ENCODE data around the gene C1orf216.

DNA sequence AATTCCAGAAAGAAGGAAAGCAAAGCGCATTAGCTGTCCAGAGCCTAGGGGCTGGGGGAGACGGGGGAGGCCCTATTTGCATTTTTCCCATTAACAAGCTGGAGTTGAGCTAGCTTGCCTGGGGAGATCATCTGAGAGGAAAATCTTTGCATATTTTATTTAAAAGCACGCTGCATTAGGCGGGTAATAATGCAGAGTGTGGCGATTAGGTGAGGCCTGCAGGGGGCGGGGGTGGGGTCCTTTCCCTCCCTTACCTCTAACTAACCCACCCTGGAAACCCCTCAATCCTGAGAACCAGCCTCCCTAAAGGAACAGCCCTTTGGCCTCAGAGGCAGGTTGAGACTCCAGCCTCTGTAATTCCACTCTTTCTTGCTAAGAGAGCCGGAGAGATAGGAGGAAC, 16.2 kb downstream of the C1orf216 start:
- TF ChIP-seq, protein P1, sequence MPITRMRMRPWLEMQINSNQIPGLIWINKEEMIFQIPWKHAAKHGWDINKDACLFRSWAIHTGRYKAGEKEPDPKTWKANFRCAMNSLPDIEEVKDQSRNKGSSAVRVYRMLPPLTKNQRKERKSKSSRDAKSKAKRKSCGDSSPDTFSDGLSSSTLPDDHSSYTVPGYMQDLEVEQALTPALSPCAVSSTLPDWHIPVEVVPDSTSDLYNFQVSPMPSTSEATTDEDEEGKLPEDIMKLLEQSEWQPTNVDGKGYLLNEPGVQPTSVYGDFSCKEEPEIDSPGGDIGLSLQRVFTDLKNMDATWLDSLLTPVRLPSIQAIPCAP (CRISPR knock-in tag; IDR thresholded peaks at IDR 0.05): no peak
- TF ChIP-seq ZNF138 (CRISPR knock-in tag; conservative IDR thresholded peaks at IDR 0.05) (no peak), ZBTB21 (CRISPR knock-in tag; IDR thresholded peaks at IDR 0.05; ENCODE audit: borderline replicate concordance) (no peak)
- TF ChIP-seq, protein P2, sequence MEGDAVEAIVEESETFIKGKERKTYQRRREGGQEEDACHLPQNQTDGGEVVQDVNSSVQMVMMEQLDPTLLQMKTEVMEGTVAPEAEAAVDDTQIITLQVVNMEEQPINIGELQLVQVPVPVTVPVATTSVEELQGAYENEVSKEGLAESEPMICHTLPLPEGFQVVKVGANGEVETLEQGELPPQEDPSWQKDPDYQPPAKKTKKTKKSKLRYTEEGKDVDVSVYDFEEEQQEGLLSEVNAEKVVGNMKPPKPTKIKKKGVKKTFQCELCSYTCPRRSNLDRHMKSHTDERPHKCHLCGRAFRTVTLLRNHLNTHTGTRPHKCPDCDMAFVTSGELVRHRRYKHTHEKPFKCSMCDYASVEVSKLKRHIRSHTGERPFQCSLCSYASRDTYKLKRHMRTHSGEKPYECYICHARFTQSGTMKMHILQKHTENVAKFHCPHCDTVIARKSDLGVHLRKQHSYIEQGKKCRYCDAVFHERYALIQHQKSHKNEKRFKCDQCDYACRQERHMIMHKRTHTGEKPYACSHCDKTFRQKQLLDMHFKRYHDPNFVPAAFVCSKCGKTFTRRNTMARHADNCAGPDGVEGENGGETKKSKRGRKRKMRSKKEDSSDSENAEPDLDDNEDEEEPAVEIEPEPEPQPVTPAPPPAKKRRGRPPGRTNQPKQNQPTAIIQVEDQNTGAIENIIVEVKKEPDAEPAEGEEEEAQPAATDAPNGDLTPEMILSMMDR (IDR thresholded peaks at IDR 0.05): no peak
- TF ChIP-seq, protein P3, sequence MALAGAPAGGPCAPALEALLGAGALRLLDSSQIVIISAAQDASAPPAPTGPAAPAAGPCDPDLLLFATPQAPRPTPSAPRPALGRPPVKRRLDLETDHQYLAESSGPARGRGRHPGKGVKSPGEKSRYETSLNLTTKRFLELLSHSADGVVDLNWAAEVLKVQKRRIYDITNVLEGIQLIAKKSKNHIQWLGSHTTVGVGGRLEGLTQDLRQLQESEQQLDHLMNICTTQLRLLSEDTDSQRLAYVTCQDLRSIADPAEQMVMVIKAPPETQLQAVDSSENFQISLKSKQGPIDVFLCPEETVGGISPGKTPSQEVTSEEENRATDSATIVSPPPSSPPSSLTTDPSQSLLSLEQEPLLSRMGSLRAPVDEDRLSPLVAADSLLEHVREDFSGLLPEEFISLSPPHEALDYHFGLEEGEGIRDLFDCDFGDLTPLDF (CRISPR knock-in tag; IDR thresholded peaks at IDR 0.05): no peak
- TF ChIP-seq, protein P4, sequence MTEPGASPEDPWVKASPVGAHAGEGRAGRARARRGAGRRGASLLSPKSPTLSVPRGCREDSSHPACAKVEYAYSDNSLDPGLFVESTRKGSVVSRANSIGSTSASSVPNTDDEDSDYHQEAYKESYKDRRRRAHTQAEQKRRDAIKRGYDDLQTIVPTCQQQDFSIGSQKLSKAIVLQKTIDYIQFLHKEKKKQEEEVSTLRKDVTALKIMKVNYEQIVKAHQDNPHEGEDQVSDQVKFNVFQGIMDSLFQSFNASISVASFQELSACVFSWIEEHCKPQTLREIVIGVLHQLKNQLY (CRISPR knock-in tag; IDR thresholded peaks at IDR 0.05): no peak
- TF ChIP-seq, protein P5, sequence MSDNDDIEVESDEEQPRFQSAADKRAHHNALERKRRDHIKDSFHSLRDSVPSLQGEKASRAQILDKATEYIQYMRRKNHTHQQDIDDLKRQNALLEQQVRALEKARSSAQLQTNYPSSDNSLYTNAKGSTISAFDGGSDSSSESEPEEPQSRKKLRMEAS (CRISPR knock-in tag; IDR thresholded peaks at IDR 0.05): no peak

Measured in WTC11 (cell line).